IPS DF 19.7 (cell line): ENCODE measurements around the gene KRTAP10-8.
"Not testable (repeated sequence)": the region's sequence is repeated elsewhere in the genome, so short reads cannot be mapped to it uniquely, and the experiment has no call there.

Experiments used
- DNase-seq: peaks from one replicate; pipeline ENCODE4 v3.0.0-alpha.2; 2013; ENCODE audit warnings: low read depth, low spot score

Gene KRTAP10-8

DNA sequence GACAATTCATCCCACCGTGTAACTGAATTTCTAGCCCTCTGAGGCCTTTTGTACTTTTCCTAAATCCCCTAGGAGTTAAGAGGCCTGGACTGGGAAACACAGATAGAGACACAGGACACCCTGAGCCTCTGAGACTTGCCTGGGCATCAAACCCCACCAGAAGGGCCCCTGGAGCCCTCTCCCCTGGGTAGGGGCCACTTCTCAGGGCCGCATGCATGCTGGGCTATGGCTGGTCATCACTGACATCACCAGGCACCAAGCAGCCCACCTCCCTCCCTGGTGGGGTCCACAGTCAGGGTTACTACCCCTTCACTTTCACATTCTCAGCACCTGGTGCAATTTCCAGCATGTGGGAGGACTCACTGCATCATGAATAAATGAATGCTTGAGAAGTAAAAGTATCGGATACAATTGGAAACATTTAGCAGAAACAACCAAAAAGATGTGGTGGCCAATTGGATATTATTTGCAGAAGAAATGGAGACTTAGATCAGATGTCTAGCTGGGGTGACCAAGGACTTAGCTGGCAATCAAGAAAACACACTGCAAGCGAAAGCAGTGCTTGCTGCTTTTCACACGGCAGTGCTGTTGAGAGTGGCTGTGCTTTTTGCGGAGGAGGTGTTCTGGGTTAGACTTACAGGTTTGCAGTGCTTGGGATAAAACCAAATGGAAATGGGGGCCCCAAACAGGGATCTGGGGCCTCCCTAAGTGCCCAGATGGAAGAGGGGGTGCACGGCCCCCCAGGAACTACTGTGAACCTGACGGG lies 12.4 kb upstream of the KRTAP10-8 start:
- DNase-seq, result no peak

DNA sequence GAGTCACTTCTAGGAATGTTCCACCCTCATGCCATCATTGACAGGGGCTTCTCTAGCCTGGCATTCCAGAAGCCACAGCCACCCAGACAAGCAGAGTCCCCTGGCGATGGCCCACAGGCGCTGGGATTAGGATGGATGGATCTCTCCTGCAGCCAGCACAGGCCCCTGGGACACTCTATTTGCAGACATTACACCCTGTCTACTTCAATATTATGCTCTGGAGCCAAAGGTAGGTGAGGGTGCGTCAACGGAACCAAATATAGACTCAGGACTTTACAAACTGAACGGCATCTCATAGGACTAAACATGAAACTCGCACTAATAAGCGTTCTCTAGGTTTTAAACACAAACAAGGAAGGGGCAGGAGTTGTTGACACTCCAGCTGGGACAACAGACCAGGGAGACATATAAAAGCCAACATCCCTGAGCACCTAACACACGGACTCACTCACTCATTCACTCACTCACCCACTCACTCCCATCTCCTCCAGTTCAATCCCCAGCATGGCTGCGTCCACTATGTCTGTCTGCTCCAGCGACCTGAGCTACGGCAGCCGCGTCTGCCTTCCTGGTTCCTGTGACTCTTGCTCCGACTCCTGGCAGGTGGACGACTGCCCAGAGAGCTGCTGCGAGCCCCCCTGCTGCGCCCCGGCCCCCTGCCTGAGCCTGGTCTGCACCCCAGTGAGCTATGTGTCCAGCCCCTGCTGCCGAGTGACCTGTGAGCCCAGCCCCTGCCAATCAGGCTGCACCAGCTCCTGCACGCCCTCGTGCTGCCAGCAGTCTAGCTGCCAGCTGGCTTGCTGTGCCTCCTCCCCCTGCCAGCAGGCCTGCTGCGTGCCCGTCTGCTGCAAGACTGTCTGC lies 11.5 kb upstream of the KRTAP10-8 start, which contains the start of gene KRTAP10-7:
Gene KRTAP10-7, plus strand, starts transcription at position 480 of the 861 bp plus-strand sequence. Its CDS starts 25 bp downstream, at position 505.
- not testable (repeated sequence) for DNase-seq

DNA sequence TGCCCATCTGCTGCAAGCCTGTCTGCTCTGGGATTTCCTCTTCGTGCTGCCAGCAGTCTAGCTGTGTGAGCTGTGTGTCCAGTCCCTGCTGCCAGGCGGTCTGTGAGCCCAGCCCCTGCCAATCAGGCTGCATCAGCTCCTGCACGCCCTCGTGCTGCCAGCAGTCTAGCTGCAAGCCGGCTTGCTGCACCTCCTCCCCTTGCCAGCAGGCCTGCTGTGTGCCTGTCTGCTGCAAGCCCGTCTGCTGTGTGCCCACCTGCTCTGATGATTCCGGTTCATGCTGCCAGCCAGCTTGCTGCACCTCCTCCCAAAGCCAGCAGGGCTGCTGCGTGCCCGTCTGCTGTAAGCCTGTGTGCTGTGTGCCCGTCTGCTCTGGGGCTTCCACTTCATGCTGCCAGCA lies 10.8 kb upstream of the KRTAP10-8 start:
- not testable (repeated sequence) for DNase-seq

DNA sequence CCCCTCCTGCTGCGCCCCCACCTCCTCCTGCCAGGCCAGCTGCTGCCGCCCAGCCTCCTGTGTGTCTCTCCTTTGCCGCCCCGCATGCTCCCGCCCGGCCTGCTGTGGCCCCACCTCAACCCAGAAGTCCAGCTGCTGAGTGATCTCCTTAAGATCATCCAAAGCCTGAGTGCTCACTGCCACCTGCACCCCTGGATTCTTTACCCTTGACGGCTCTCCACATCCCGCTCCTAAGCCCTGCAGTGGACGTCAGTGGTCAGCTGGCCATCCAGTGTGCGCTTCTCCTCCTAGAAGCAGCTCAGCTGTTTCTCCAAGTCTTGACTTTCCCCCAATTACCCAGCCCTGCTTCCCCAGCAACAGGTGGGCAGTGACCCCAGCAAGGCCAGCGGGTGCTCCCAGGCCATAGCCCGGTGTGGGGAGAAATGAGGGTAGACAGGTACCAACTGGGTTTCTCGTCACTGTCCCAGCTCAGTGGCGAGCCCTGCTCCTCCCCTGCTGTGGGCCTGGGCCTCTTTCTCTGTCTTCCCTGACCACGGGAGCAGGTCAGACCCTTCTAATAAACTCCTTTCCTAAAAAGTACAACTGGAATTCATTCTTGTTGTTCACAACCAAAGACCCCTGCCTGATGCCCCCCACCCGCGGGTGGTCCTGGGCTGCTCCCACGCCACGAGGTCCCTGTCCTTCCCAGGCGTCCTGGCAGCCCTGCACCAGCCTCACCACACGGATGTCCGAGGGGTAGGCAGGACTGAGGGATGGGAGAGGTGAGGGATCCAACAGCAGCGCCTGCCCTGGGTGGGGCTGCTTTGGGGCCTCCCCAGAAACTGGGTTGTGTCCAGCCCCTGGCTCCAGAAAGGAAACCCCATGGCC lies 10.1 kb upstream of the KRTAP10-8 start:
- no peak for DNase-seq

DNA sequence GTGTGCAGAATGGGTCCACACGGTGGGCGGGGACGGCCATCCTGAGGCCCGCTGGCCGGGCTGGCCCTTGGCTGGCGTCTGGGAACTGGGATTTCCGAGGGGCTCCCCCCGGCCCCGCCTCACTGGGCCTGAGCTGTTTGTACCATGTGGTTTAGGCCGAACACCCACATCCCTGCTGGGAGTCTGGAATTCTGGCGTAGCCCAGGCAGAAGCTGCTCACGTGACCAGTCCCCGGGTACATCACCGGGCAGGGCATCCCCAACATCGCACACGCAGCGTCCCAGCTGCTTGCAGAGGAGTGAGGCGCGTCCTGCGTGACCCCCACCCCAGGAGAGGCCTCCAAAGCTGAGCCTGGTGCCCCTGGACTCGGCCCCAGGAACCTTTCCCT lies 9.4 kb upstream of the KRTAP10-8 start:
- DNase-seq, result no peak

DNA sequence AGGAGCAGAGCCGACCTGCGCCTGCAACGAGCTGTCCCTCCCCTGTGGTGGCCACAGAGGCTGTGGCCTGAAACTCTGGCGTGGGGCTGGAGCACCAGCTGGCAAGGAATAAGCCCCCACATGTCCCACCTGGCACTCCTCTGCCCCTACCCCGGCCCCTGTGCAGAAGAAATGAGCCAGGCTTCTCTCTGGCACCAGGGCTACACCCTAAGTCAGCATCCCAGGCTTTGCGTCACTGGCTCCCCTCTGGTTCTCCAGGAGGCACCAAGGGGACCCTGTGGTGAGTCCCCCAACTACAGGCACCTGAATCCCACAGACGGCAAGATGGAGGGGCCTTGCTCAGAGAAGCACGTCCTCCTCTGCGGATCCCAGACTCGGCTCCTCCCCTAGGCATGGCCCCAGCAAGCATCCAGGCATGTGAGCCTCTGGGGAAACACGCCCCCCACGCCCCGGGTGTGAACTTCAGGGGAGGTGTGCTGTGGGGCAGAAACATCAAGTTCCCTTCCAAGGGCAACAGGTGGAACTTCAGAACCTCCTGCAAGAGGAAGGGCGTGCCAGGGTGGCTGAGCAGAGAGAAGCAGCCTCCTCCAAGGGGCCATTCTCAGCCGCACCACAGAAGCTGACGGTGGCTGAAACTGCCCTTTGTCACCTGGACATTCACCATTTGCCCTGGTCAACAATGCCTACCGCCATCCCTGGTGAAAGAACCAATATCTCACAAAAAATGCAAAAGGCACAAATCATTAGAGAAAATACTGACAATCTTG lies 8.6 kb upstream of the KRTAP10-8 start:
- DNase-seq, result no peak

DNA sequence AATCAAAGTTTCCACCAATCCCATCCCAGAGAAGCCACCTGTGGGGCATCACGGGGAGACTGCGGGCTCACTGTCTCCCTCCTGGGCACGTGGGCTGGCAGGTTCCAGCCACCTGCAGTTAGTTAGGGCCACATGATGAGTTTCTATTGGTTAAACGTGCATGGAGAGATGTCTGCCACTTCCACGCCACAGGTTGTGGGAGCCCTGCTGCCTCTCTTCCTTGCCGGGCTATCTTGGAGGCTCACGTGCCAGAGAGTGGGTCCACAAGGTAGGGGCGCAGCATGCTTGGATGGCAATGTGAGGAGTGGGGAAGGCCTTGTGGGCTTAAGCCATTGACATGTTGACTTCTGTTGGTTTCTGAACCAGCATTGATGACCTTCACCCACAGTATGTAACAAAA lies 8.0 kb upstream of the KRTAP10-8 start:
- DNase-seq, result no peak

DNA sequence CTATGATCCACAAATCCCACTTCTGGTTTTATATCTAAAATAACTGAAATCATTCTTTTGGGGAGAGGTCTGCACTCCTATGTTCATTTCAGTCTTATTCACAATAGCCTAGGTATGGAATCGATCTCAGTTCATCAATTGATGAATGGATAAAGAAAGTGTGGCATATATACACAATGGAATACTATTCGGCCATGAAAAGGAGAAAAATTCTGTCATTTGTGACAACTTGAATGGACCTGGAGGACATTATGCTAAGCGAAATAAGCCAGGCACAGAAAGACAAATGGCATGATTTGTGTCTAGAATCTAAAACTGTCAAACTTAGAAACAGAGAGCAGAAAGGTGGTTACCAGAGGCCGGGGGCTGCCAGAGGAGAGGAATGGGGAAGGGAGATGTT lies 5.4 kb upstream of the KRTAP10-8 start:
- no peak for DNase-seq

DNA sequence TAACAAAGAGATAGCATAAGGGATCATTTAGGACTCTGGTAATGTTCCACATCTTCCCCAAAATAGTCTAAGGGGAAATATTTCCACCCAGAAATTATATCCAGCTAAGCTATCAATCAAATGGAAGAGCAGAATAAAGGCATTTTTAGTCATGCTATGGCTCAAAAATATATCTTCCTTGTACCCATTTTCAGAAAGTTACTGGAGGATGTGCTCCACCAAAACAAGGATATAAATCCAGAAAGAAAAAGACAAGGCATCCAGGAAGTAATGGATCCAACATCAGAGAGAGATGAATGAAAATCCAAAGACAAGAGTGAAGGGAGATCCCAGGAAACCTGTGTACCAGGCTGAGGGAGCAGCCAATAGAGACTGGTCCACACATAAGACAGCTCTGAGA lies 2.7 kb upstream of the KRTAP10-8 start:
- no peak for DNase-seq

DNA sequence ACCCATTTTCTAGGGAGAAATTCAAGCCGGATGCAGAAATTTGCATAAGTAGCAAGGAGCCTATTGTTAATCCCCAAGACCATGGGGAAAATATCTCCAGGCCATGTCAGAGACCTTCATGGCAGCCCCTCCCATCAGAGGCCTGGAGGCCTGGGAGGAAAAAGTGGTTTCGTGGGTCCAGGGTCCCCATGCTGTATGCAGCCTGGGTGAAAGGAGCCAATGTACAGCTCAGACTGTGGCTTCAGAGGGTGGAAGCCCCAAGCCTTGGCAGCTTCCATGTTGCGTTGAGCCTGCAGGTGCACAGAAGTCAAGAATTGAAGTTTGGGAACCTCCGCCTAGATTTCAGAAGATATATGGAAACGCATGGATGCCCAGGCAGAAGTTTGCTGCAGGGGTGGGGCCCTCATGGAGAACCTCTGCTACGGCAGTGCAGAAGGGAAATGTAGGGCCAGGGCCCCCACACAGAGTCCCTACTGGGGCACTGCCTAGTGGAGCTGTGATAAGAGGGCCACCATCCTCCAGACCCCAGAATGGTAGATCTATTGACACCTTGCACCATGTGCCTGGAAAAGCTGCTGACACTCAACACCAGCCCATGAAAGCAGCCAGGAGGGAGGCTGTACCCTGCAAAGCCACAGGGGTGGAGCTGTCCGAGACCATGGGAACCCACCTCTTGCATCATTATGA lies 1.6 kb upstream of the KRTAP10-8 start:
- DNase-seq, result not testable (repeated sequence)

DNA sequence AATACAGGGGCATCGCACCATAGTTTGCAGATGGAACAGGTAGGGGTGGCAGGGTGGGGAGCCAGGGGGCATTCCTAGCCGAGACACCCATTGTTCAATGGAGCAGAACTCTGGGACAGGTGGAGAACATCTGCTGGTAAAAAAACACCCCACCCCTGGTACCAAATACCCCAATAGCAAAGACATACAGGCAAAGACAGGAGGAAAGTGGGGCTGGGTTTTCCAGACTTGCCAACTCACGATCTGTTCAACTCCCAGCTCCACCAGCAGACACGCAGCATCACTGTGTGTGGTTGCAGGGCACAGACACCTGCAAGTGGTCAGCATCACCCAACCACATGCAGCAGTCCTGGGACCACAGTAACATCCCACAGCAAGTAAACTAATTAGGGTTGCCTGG lies 328 bp upstream of the KRTAP10-8 start:
- no peak for DNase-seq

DNA sequence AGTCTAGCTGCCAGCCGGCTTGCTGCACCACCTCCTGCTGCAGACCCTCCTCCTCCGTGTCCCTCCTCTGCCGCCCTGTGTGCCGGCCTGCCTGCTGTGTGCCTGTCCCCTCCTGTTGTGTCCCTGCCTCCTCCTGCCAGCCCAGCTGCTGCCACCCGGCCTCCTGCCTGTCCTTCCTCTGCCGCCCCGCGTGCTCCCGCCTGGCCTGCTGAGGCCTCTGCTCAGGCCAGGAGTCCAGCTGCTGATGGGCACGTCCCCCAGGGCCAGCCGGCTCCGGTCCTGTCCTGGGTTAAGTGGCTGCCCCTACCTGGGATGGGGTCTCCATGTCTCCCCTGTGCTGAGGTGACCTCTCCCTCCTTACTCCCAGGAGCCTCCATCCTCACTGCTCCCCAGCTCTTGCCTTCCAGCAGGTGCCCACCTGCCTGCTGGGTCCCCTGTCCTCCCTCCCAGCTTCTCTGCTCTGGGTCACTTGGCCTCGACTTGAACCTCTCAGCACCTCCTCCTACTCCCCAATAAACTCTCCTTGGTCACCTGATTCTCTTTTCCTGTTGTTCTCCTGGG lies 870 bp downstream of the KRTAP10-8 start:
- DNase-seq, result no peak

DNA sequence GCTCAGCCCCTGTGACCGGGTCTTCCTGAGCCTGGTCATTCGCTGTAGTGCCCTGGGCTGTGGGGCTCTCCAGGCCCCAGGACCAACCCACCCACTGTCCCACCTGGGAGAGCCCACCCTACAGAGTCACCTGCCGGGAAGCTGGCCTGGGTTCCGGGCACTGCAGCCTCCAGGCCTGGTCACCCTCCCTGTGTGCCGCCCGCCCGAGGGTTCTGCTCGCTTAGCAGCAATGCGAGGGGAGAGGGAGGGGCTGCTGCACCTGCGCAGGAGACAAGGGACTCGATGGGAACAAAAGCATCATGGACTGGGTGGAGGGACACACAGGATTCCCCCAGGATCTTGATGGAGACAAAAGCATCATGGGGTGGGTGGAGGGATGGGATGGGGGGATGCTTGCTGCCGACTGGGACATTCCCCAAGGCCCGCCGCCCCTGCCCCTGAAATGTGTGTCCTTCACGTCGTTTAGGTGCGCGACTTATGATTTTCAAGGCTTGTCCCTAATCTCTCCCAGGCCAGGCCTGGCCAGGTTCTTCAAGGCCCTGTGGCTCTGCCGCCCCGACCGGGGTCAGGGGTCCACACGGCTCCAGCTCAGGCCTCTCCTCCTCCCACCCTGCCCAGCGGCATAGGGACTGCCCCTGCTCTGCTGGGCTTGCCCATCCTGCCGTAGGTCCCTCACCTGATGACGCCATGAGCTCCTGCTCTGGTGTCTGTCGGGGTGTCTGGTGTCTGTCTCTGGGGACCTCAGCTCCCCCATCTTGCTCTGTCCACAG lies 1.7 kb downstream of the KRTAP10-8 start:
- no peak for DNase-seq

DNA sequence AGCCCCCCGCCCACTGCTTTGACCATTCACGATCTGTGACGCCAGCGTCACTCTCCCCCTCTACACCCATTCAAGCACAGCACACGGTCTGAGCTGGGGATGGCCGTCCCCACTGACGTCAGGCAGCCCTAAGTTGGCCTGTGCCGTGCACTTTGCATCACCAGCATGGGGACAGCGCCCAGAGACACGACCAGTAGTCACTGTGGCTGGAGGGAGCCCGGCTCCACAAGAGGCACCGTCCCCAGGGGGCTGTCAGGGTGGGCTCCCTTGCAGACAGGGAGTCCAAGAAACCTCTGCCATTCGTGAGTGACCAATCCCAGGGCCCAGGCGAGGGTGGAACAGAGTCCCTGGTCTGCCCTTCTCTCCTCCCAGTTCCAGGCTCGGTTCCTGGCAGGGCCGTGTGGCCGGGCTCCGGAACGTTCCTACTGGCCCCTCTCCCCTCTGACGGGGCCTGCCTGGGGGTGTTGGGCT lies 2.3 kb downstream of the KRTAP10-8 start:
- DNase-seq, result no peak

DNA sequence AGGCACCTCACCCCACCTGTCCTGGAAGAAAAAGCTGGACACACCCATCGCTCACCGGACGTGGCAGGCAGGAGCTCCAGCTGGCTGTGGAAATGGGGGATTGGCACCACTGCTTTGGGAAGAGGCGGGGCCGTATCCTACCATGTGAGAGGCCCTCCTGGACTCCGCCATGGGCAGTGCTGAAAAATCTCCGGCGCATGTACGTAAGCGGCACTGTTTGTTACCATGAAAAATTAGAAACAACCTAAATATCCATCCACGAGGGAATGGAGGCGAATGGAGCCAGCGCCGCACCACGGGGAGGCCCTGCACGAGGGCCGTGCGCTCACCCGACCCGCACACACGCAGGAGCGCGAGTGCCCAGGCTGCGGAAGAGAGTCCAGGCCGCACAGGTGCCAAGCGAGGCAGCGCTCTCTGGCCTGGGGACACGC lies 3.1 kb downstream of the KRTAP10-8 start:
- no peak for DNase-seq

DNA sequence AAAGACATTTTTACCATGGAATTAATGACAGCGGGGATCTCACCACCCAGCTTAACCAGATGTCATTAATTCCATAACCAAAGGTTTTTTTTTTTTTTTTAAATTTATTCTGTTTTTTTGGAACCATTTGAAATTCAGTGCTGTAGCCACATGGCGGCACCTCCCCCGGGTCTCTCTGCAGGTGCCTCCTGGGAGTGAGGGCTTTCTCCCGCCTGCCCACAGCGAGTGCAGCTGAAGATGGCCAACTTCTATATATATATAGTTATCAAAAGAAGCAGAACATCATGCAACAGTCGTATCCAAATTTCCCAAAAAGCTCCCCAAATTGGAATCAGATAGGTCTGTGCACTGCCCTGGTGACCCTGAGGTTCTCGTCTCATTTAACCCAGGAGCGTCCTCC lies 3.6 kb downstream of the KRTAP10-8 start:
- DNase-seq, result no peak

DNA sequence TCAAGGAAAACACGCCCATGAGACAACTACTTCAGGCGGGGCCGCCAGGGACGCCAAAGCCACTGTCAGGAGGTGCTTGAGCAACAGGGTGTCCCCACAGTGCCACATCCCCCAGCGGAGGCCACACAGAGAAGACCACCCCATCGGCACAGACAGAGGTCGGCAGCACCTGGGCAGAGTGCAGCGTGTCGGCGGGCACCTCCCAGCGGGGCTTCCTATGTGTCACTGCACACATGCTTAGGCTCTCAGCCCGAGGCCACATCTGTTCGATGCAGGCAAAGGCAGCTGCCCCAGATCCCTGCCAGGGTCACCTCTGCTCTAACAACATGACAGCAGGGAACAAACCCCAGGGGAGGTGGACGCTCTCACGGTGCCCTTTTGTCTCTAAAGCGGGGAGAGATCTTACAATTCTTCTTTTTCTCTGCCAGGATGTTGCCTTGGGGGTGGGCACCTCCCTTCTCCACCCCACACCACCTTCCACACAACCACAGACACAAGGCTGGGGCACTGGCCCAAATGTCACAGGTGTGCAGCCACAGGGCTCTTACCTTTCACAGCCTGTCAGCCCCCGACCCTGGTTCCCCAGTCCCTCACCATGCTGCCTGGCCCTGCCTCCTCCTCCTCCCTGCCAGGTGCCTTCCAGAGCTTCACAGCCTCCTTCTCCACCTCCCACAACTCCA lies 4.2 kb downstream of the KRTAP10-8 start:
- no peak for DNase-seq

DNA sequence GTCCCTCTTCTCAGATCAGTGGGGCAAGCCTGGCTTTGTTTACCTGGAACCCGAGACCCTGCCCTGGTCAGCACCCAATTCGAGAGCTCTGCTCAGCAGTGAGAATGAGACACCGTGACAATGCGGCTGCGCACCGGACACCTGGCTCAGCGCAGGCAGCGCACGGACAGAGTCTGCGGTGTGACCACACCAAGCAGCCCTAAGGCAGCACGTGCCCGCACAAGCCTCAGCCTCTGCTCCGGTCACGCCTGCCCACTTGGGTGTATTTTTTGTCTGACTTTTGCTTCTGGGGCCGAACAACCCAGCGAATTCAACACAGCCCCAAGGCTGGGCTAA lies 4.7 kb downstream of the KRTAP10-8 start:
- no peak for DNase-seq

DNA sequence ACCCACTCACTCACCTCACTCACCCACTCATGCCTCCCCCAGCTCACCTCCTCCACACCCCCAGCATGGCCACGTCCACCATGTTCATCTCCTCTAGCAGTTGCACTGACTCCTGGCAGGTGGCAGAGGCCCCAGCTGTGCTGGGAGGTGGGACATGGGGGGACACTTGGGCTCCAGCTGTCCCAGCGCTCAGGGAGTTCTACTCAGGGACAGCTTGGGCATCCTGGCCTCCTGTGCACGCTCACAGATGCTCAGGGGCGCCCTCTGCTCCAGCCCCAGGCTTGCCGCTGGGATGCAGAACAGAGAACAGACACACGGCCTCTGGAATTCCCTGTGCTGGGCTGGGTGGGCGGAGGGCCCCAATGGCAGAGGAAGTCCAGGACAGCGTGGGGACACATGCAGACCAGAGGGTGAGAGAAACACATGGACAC lies 5.2 kb downstream of the KRTAP10-8 start:
- no peak for DNase-seq
